HEK293 (cell line): ENCODE data around the gene TDRD10.

Experiments
- CTCF ChIA-PET: fragments of 350-600 bp; formaldehyde crosslinking; extraction: SDS; loops from one replicate; lab custom pipeline; 2021; ENCODE audit warnings: antibody characterized with exemption; lab: Yijun Ruan, JAX
- POLR2A ChIA-PET: fragments of 300-600 bp; formaldehyde crosslinking; extraction: SDS; loops from one replicate; lab custom pipeline; 2020; ENCODE audit warnings: antibody characterized with exemption, inconsistent platforms; lab: Yijun Ruan, JAX
- H3K27ac ChIP-seq: fragments of 200-500 bp; sonication (Bioruptor generic); 2 replicates; pipeline ENCODE4 v1.5.1; 2014; ENCODE audit warnings: low read depth, low read length, control low read depth, inconsistent platforms; ENCODE audit errors: extremely low read depth
- H3K36me3 ChIP-seq, 2 experiments: fragments of 200-500 bp in 1 of 2; sonication (Bioruptor generic) in 1 of 2; 1 replicate in 1 of 2; 2 replicates in 1 of 2; pipeline ENCODE4 v1.5.1; 2014 to 2017; ENCODE audit warnings: inconsistent platforms in 2 of 2, low read length in 2 of 2; ENCODE audit not compliant: control insufficient read depth in 2 of 2, insufficient read depth in 1 of 2
- H3K4me1 ChIP-seq: fragments of 200-500 bp; sonication (Bioruptor generic); 2 replicates; pipeline ENCODE4 v1.5.1; 2014; ENCODE audit warnings: mild to moderate bottlenecking, low read length, inconsistent platforms; ENCODE audit not compliant: control insufficient read depth, insufficient read depth
- H3K4me3 ChIP-seq: 2 replicates; pipeline ENCODE4 v1.5.1; 2011; ENCODE audit warnings: low read depth, mild to moderate bottlenecking, control low read depth, low read length, moderate library complexity
- H3K9me3 ChIP-seq: fragments of 200-500 bp; sonication (Bioruptor generic); 2 replicates; pipeline ENCODE4 v1.5.1; 2014; ENCODE audit warnings: low read depth, low read length, inconsistent platforms; ENCODE audit not compliant: control insufficient read depth, insufficient read depth
- IKZF3 ChIP-seq: fragments of 450-650 bp; IDR thresholded peaks from 2 replicates; pipeline ENCODE4 v1.5.0; 2018; ENCODE audit warnings: missing biosample characterization, mild to moderate bottlenecking, missing genetic modification characterization, moderate library complexity
- MYNN ChIP-seq: fragments of 450-650 bp; formaldehyde crosslinking; IDR thresholded peaks from 2 replicates; pipeline ENCODE4 v1.5.1; 2016; ENCODE audit warnings: missing biosample characterization, missing genetic modification characterization, borderline replicate concordance
- OVOL3 ChIP-seq: fragments of 450-650 bp; formaldehyde crosslinking; IDR thresholded peaks from 2 replicates; pipeline ENCODE4 v1.5.1; 2016; ENCODE audit warnings: missing biosample characterization, missing genetic modification characterization
- SALL2 ChIP-seq: fragments of 450-650 bp; formaldehyde crosslinking; IDR thresholded peaks from 2 replicates; pipeline ENCODE4 v1.5.0; 2017; ENCODE audit warnings: missing biosample characterization, mild to moderate bottlenecking, missing genetic modification characterization, borderline replicate concordance
- SP3 ChIP-seq: fragments of 450-650 bp; formaldehyde crosslinking; IDR thresholded peaks from 2 replicates; pipeline ENCODE4 v1.5.1; 2016; ENCODE audit warnings: missing biosample characterization, missing genetic modification characterization
- TRIM28 ChIP-seq: IDR thresholded peaks from 2 replicates; pipeline ENCODE4 v1.6.1; 2011; ENCODE audit warnings: low read length, control low read depth, borderline replicate concordance
- ZNF121 ChIP-seq: fragments of 450-650 bp; formaldehyde crosslinking; IDR thresholded peaks from 2 replicates; pipeline ENCODE4 v1.5.1; 2016; ENCODE audit warnings: missing biosample characterization, missing genetic modification characterization
- ZNF2 ChIP-seq: fragments of 450-650 bp; formaldehyde crosslinking; IDR thresholded peaks from 2 replicates; pipeline ENCODE4 v1.5.1; 2016; ENCODE audit warnings: missing biosample characterization, missing genetic modification characterization
- ZNF660 ChIP-seq: fragments of 450-650 bp; IDR thresholded peaks from 2 replicates; pipeline ENCODE4 v1.5.1; 2018; ENCODE audit warnings: missing biosample characterization, mild to moderate bottlenecking, missing genetic modification characterization
- ZNF664 ChIP-seq: fragments of 450-650 bp; formaldehyde crosslinking; IDR thresholded peaks from 2 replicates; pipeline ENCODE4 v1.5.1; 2016; ENCODE audit warnings: missing biosample characterization, missing genetic modification characterization
- ZNF677 ChIP-seq: fragments of 450-650 bp; IDR thresholded peaks from 2 replicates; pipeline ENCODE4 v1.5.0; 2018; ENCODE audit warnings: missing biosample characterization, mild to moderate bottlenecking, missing genetic modification characterization, moderate library complexity
- ZNF792 ChIP-seq: fragments of 450-650 bp; formaldehyde crosslinking; IDR thresholded peaks from 2 replicates; pipeline ENCODE4 v1.5.1; 2016; ENCODE audit warnings: missing biosample characterization, missing genetic modification characterization
- ZSCAN23 ChIP-seq: fragments of 450-650 bp; formaldehyde crosslinking; IDR thresholded peaks from 2 replicates; pipeline ENCODE4 v1.5.1; 2016; ENCODE audit warnings: missing biosample characterization, missing genetic modification characterization
- TF ChIP-seq, protein P1 (sequence below): fragments of 450-650 bp; formaldehyde crosslinking; IDR thresholded peaks from 2 replicates; pipeline ENCODE4 v1.5.1; 2017; ENCODE audit warnings: missing biosample characterization, missing genetic modification characterization
- TF ChIP-seq, protein P2 (sequence below): fragments of 450-650 bp; formaldehyde crosslinking; IDR thresholded peaks from 2 replicates; pipeline ENCODE4 v1.5.1; 2016; ENCODE audit warnings: missing biosample characterization, missing genetic modification characterization
- TF ChIP-seq, protein P3 (sequence below): fragments of 450-650 bp; formaldehyde crosslinking; IDR thresholded peaks from 2 replicates; pipeline ENCODE4 v1.5.1; 2016; ENCODE audit warnings: missing biosample characterization, missing genetic modification characterization
- TF ChIP-seq, protein P4 (sequence below): fragments of 450-650 bp; IDR thresholded peaks from 2 replicates; pipeline ENCODE4 v1.5.1; 2018; ENCODE audit warnings: missing biosample characterization, missing genetic modification characterization
- TF ChIP-seq, protein P5 (sequence below): fragments of 450-650 bp; formaldehyde crosslinking; IDR thresholded peaks from 2 replicates; pipeline ENCODE4 v1.5.1; 2016; ENCODE audit warnings: missing biosample characterization, missing genetic modification characterization

TDRD10 gene

DNA sequence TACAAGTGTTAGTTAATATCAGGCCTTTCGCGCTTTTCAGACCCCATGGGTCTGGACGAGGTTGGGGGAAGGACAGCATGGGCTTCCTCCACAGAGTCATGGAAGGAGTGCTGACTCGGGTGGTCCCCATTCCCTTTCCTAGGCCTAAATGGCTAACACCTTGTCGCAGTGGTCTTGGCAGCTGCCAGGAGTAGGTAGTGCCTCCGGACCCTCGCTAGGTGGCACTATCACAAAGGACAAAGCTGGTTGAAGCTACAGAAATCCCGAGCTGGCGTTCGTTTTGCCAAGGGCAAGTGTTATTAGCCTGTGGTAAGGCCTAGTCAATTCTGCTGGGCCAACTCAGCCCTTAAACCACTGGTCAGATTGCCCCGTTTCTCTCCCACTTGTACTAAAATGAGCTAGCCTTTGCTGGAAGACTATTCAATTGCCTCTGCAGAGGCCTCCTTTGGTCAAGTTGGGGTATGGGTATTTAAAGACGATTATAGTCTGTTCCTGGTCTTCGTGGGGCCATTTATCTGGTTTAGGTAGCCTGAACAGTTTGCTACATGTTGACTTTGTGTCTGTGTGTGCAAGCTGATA, 57.5 kb downstream of the TDRD10 start (continued):
- TF ChIP-seq, protein P1, sequence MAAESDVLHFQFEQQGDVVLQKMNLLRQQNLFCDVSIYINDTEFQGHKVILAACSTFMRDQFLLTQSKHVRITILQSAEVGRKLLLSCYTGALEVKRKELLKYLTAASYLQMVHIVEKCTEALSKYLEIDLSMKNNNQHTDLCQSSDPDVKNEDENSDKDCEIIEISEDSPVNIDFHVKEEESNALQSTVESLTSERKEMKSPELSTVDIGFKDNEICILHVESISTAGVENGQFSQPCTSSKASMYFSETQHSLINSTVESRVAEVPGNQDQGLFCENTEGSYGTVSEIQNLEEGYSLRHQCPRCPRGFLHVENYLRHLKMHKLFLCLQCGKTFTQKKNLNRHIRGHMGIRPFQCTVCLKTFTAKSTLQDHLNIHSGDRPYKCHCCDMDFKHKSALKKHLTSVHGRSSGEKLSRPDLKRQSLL = no peak
- TF ChIP-seq, protein P2, sequence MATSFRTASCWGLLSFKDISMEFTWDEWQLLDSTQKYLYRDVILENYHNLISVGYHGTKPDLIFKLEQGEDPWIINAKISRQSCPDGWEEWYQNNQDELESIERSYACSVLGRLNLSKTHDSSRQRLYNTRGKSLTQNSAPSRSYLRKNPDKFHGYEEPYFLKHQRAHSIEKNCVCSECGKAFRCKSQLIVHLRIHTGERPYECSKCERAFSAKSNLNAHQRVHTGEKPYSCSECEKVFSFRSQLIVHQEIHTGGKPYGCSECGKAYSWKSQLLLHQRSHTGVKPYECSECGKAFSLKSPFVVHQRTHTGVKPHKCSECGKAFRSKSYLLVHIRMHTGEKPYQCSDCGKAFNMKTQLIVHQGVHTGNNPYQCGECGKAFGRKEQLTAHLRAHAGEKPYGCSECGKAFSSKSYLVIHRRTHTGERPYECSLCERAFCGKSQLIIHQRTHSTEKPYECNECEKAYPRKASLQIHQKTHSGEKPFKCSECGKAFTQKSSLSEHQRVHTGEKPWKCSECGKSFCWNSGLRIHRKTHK (tag by site-specific recombination) = no peak
- TF ChIP-seq SALL2 (tag by site-specific recombination) (no peak), ZNF2 (0 out of 2 replicates have a peak, but pooled peaks have one; percentile 21), TRIM28 (peak; percentile 88), ZNF677 (tag by site-specific recombination) (no peak), ZSCAN23 (tag by site-specific recombination) (no peak), SP3 (tag by site-specific recombination) (no peak), IKZF3 (0 out of 2 replicates have a peak, but pooled peaks have one; percentile 54), OVOL3 (no peak), ZNF792 (tag by site-specific recombination) (no peak), ZNF664 (tag by site-specific recombination) (no peak), ZNF660 (peak; percentile 68; the same call in 1 of the 2 replicates), MYNN (tag by site-specific recombination) (no peak)
- TF ChIP-seq, protein P3, sequence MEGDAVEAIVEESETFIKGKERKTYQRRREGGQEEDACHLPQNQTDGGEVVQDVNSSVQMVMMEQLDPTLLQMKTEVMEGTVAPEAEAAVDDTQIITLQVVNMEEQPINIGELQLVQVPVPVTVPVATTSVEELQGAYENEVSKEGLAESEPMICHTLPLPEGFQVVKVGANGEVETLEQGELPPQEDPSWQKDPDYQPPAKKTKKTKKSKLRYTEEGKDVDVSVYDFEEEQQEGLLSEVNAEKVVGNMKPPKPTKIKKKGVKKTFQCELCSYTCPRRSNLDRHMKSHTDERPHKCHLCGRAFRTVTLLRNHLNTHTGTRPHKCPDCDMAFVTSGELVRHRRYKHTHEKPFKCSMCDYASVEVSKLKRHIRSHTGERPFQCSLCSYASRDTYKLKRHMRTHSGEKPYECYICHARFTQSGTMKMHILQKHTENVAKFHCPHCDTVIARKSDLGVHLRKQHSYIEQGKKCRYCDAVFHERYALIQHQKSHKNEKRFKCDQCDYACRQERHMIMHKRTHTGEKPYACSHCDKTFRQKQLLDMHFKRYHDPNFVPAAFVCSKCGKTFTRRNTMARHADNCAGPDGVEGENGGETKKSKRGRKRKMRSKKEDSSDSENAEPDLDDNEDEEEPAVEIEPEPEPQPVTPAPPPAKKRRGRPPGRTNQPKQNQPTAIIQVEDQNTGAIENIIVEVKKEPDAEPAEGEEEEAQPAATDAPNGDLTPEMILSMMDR (tag by site-specific recombination) = peak; percentile 91
- TF ChIP-seq, protein P4, sequence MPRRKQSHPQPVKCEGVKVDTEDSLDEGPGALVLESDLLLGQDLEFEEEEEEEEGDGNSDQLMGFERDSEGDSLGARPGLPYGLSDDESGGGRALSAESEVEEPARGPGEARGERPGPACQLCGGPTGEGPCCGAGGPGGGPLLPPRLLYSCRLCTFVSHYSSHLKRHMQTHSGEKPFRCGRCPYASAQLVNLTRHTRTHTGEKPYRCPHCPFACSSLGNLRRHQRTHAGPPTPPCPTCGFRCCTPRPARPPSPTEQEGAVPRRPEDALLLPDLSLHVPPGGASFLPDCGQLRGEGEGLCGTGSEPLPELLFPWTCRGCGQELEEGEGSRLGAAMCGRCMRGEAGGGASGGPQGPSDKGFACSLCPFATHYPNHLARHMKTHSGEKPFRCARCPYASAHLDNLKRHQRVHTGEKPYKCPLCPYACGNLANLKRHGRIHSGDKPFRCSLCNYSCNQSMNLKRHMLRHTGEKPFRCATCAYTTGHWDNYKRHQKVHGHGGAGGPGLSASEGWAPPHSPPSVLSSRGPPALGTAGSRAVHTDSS (tag by site-specific recombination) = no peak
- TF ChIP-seq, all 188 proteins: peak for 12

DNA sequence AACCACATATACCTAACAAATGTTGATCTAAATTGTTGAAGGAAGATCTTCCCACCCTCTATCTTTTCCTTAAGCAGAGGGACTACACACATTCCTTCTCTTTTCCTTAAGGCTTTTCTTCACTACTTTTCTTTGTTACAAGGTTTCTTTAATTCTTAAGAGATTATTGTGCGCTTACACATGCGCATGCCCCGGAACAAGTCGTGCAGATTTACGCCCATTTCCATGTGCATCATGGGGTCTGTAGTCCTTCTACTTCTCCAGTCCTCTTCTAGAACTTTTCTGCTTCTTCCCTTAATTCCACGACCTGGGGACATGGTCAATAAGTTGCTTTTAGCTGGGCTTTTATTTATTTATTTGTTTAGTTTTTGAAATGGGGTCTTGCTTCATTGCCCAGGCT, 63.9 kb downstream of the TDRD10 start:
- Histone ChIP-seq H3K4me3 (no peak overlapping the region), H3K27ac (no peak overlapping the region), H3K4me1 (no peaks in the 10 kb centered on the region), H3K9me3 (no peaks in the 10 kb centered on the region), H3K36me3 (no peaks in the 10 kb centered on the region)
- POLR2A ChIA-PET = no interaction called here
- TF ChIP-seq, protein P5, sequence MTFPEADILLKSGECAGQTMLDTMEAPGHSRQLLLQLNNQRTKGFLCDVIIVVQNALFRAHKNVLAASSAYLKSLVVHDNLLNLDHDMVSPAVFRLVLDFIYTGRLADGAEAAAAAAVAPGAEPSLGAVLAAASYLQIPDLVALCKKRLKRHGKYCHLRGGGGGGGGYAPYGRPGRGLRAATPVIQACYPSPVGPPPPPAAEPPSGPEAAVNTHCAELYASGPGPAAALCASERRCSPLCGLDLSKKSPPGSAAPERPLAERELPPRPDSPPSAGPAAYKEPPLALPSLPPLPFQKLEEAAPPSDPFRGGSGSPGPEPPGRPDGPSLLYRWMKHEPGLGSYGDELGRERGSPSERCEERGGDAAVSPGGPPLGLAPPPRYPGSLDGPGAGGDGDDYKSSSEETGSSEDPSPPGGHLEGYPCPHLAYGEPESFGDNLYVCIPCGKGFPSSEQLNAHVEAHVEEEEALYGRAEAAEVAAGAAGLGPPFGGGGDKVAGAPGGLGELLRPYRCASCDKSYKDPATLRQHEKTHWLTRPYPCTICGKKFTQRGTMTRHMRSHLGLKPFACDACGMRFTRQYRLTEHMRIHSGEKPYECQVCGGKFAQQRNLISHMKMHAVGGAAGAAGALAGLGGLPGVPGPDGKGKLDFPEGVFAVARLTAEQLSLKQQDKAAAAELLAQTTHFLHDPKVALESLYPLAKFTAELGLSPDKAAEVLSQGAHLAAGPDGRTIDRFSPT = no peak
- TF ChIP-seq OVOL3 (no peak), ZNF121 (tag by site-specific recombination) (0 out of 2 replicates have a peak, but pooled peaks have one; percentile 35), IKZF3 (no peak)
- CTCF ChIA-PET = interaction anchor here (0.7 to 1.0 kb wide), 2 partner anchors 496 to 519 kb away, joined by 3 read pairs; no protein-coding TSS in a partner anchor
